GM12801 (cell line): ENCODE measurements around the gene PABPC1L.

ENCODE experiments used
- CTCF ChIP-seq: IDR thresholded peaks from one replicate; pipeline ENCODE4 v1.5.1; 2011; ENCODE audit warnings: control low read depth; ENCODE audit not compliant: insufficient read length; ENCODE audit errors: extremely low read depth

Gene PABPC1L

GRCh38 chr20:44938637-44939036, 28.8 kb downstream of the PABPC1L start:
- no peak for TF ChIP-seq CTCF

GRCh38 chr20:44941120-44941691, 31.3 kb downstream of the PABPC1L start:
- no peak for TF ChIP-seq CTCF

GRCh38 chr20:44942264-44942973, 32.6 kb downstream of the PABPC1L start:
- TF ChIP-seq CTCF, result no peak

- TF ChIP-seq CTCF, result no peak
Observed at GRCh38 chr20:44943828-44944227, 34.0 kb downstream of the PABPC1L start.

DNA sequence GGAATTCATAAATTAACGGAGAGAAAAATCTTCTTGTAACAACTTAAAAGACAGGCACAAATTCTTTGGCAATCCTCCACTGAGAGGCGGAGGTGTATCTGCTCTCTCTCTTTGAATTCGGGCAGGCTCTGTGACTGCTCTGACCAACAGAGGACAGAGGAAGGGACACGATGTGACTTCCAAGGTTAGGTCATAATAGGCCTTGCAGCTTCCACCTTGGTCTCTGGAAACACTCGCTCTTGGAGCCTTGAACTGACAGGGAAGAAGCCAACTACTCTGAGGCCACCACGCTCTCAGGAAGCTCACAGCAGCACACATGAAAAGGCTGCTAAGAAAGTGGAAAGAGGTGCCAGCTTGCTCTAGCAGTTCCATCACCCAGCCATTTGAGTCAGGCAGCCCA, 35.4 kb downstream of the PABPC1L start:
- TF ChIP-seq CTCF, result no peak

DNA sequence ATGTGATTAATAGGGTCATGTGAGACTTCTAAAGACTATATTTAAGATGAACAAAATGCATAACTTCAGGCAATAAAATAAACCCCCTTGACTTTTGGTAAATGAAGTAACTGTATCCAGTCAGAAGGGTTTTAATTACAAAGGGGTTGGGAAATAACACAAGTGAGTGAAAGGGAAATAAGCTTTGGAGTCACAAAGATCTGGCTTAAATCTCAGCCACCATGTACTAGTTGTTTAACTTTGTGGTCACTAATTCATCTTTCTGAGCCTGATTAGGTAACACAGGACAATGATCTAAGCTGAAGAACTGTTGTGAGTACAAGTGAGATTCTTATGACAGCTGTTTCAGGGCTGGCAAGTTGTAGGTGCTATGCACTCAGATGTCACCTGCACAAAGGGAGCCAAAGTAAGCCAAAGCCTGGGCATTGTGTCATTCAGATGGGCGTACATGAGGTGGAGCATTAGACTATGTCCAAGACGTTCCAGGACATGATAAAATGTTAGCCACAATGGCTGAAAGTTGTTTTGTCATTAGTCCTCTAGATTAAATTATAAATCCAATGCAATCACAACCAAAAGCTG, 36.5 kb downstream of the PABPC1L start:
- TF ChIP-seq CTCF, result no peak

- TF ChIP-seq CTCF, result no peak
Observed at GRCh38 chr20:44948107-44948506, 38.2 kb downstream of the PABPC1L start.
